Cardiac muscle cell (in vitro differentiated cells and primary cell): Measurements from ENCODE around the gene PLCL1. TPM values are rescaled to one million over a fixed set of nuclear protein-coding genes. Genes with fewer than 3 reads are reported as not detected.
"Not testable (repeated sequence)": the region's sequence is repeated elsewhere in the genome, so short reads cannot be mapped to it uniquely, and the experiment has no call there.

ENCODE experiments used
- DNase-seq, 2 donors: peaks; one replicate each; pipeline versions ENCODE4 v3.0.0 to v3.0.0-alpha.2; 2010 to 2017; ENCODE audit warnings: low read depth in 1 of 2, low spot score in 1 of 2
- H3K27ac ChIP-seq: fragments of 200-600 bp; sonication (generic); 2 replicates; pipeline ENCODE4 v1.5.1; 2016
- H3K27me3 ChIP-seq: fragments of 200-600 bp; sonication (generic); 2 replicates; pipeline ENCODE4 v1.6.0; 2016; ENCODE audit warnings: control low read depth
- H3K36me3 ChIP-seq: fragments of 200-600 bp; sonication (generic); 2 replicates; pipeline ENCODE4 v1.5.1; 2016; ENCODE audit warnings: control low read depth
- H3K4me1 ChIP-seq: fragments of 200-600 bp; sonication (generic); 2 replicates; pipeline ENCODE4 v1.8.1; 2017; ENCODE audit warnings: low read depth, mild to moderate bottlenecking, mixed run types
- H3K4me3 ChIP-seq: fragments of 200-600 bp; sonication (generic); 2 replicates; pipeline ENCODE4 v1.5.1; 2016; ENCODE audit warnings: mild to moderate bottlenecking
- H3K9me3 ChIP-seq: fragments of 200-600 bp; sonication (generic); 2 replicates; pipeline ENCODE4 v1.5.1; 2017; ENCODE audit warnings: low read depth, mild to moderate bottlenecking, control low read depth
- polyA plus RNA-seq: library from polyadenylated mRNA; unstranded; fragments of >200 nt; fragmentation: Nextera tagmentation; extraction: Ambion mirVana; gene quantifications from 2 replicates; pipeline ENCODE4 v1.2.1, GENCODE V29; 2016
- total RNA-seq: library from RNA; depleted of rRNA; stranded (reverse); fragments of >200 nt; gene quantifications from 2 replicates; pipeline ENCODE4 v1.2.3, GENCODE V29; 2016
- TF ChIP-seq, protein P1 (sequence below): IDR thresholded peaks from 2 replicates; pipeline ENCODE4 v1.5.1; 2012; ENCODE audit warnings: low read depth, mild to moderate bottlenecking, low read length

Gene PLCL1
- total and polyA plus RNA-seq, 2 experiments from 2014 or later = 4.9 to 7.8 TPM

DNA sequence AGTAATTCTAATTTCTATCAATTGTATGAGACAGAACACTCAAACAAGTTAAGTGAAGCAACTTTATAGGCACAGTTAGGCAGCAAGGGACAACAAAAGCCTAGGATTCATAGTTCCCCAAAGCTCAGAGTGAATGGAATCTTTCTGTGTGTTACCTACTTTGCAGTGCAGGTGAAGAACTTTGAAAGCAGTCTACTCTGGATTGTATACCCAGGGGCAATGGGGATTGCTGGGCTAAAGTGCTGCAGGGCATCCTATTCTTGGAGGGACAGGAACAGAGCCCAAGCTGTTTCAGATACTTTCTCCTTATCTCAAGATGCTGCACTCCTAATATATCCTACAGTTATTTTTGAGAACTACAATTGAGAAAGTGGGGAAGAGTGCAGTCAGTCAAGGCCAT is 207.6 kb downstream of the PLCL1 start:
- H3K4me3 ChIP-seq = no peak overlapping the region
- no peak for DNase-seq
- H3K36me3 ChIP-seq = no peaks in the 10 kb centered on the region
- no peaks in the 10 kb centered on the region for H3K4me1 ChIP-seq
- TF ChIP-seq, protein P1, sequence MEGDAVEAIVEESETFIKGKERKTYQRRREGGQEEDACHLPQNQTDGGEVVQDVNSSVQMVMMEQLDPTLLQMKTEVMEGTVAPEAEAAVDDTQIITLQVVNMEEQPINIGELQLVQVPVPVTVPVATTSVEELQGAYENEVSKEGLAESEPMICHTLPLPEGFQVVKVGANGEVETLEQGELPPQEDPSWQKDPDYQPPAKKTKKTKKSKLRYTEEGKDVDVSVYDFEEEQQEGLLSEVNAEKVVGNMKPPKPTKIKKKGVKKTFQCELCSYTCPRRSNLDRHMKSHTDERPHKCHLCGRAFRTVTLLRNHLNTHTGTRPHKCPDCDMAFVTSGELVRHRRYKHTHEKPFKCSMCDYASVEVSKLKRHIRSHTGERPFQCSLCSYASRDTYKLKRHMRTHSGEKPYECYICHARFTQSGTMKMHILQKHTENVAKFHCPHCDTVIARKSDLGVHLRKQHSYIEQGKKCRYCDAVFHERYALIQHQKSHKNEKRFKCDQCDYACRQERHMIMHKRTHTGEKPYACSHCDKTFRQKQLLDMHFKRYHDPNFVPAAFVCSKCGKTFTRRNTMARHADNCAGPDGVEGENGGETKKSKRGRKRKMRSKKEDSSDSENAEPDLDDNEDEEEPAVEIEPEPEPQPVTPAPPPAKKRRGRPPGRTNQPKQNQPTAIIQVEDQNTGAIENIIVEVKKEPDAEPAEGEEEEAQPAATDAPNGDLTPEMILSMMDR = no peak
- peaks cover 5% of the 10 kb centered on the region for H3K27me3 ChIP-seq
- no peaks in the 10 kb centered on the region for H3K9me3 ChIP-seq
- no peak overlapping the region for H3K27ac ChIP-seq

DNA sequence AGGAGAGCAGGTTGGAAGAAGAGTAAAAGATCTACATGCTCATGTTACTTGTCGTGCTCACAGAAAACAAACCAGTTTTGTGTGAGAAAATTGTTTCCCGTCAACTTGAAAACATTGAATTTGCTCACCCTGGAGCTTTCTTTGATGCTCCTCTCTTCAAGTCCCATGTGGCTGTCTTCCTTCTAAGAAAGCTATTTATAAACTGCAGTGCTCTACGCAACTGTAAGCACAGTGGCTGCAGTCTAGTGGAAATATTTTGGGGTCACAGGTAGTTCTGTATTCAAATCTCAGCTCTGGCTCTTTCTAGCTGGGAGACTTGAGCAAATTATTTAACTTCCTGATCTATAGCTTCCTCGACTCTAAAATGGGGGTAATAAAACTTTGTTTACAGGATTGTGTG is 211.8 kb downstream of the PLCL1 start:
- Histone ChIP-seq H3K27ac (no peak overlapping the region), H3K36me3 (no peaks in the 10 kb centered on the region), H3K4me3 (no peak overlapping the region), H3K4me1 (no peaks in the 10 kb centered on the region), H3K27me3 (peaks cover 6% of the 10 kb centered on the region), H3K9me3 (no peaks in the 10 kb centered on the region)
- TF ChIP-seq, protein P1 = no peak
- DNase-seq = no peak

DNA sequence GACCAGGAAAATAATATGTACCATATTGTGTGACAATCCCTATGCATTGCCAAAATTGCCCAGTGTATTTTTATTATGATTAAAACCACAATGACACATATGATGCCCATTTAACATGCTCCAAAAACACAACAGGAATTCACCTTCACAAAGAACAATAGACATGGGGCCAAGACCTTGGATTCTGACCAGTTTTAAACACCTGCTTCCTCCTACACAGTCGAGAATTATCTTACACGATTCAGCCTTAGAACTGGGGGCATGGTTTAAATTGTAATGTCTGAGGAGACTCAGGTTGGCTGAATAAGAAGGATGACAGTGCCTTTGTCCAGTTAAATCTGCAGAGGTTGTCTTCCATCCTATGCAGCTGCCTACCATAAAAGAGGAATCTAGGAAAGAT is 212.7 kb downstream of the PLCL1 start:
- TF ChIP-seq, protein P1 = no peak
- Histone ChIP-seq H3K36me3 (no peaks in the 10 kb centered on the region), H3K4me1 (no peaks in the 10 kb centered on the region), H3K9me3 (no peaks in the 10 kb centered on the region), H3K27ac (no peak overlapping the region), H3K4me3 (no peak overlapping the region), H3K27me3 (peaks cover 6% of the 10 kb centered on the region)
- no peak for DNase-seq

DNA sequence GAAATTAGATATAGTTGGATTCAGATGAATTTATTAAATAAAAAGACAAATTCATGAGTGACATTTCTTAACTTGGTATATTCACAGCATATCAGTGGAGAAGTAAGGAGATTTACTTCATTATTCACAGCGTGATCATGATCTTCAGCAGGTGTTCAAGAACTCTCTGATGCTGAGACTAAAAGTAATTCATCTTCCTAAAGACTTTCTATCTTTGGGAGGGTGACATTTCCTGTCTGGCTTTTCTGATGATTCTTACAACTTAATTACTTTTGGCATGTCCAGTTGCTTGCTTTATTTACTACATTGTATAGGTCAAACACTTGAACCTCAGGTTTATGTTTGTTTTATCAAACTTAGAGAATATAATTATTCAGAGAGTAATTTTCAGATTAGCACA is 224.6 kb downstream of the PLCL1 start:
- TF ChIP-seq, protein P1 = no peak
- no peaks in the 10 kb centered on the region for H3K4me1 ChIP-seq
- no peak for DNase-seq
- no peaks in the 10 kb centered on the region for H3K27me3 ChIP-seq
- H3K27ac ChIP-seq = no peak overlapping the region
- no peaks in the 10 kb centered on the region for H3K9me3 ChIP-seq
- H3K36me3 ChIP-seq = no peaks in the 10 kb centered on the region
- H3K4me3 ChIP-seq = no peak overlapping the region

DNA sequence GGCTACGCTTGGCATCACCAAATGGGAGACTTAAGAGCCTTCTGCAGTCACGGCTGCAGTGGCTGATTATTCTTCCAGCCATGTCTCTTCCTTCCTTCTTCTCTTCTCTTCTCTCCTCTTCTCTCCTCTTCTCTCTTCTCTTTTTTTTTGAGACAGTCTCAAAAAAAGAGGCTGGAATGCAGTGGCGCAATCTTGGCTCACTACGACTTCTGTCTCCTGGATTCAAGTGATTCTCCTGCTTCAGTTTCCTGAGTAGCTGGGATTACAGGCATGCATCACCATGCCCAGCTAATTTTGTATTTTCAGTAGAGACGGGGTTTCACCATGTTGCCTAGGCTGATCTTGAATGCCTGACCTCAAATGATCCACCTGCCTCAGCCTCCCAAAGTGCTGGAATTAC is 225.2 kb downstream of the PLCL1 start:
- DNase-seq = peak in 1 of 2 donors; percentile 56
- H3K27ac ChIP-seq, H3K4me1 ChIP-seq, H3K36me3 ChIP-seq, H3K9me3 ChIP-seq, H3K4me3 ChIP-seq, H3K27me3 ChIP-seq: not testable (repeated sequence)

DNA sequence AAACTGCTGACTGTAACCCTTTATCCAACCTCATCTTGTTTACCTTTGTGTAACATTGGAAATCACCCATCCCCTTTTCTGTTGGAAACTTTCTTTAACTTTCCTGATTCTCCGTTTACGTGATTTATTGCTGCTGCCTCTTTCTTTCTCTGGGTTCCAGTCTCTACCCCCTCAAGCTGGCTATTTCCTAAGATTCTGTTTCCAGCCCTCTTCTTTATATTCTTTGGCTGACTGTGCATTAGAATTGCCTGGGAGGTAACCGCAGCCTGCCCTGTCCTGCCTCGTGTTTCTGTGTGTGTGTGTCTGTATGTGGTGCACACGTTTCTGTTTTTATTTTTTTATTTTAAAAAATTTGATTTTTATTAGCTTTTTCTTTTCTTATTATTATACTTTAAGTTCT is 229.2 kb downstream of the PLCL1 start:
- Histone ChIP-seq H3K4me1 (no peaks in the 10 kb centered on the region), H3K4me3 (no peak overlapping the region), H3K27ac (no peak overlapping the region), H3K27me3 (peaks cover 15% of the 10 kb centered on the region), H3K36me3 (no peaks in the 10 kb centered on the region), H3K9me3 (no peaks in the 10 kb centered on the region)
- no peak for DNase-seq
- TF ChIP-seq, protein P1 = no peak
